Measurements from ENCODE around the gene FNIP2.
A peak's percentile ranks its signal among the peaks of the same experiment; 100 is the strongest.

FNIP2 gene

GRCh38 chr4:158809611-158810486 lies 41.0 kb downstream of the FNIP2 start:
- Histone ChIP-seq H4K20me1 (ENCODE audit: insufficient read depth, low read length, poor library complexity, severe bottlenecking) (no peaks in the 10 kb centered on the region), H3K9me2 (replicated peaks; ENCODE audit: low read depth, low read length) (no peaks in the 10 kb centered on the region), H3K27me3 (ENCODE audit: insufficient read depth, low read length, poor library complexity, severe bottlenecking) (no peaks in the 10 kb centered on the region), H3K4me2 (ENCODE audit: low read depth, low read length, poor library complexity, severe bottlenecking) (peak overlapping the region; percentile 75), H2AFZ (ENCODE audit: low read length) (no peak overlapping the region), H3K36me3 (ENCODE audit: insufficient read depth, low read length) (no peaks in the 10 kb centered on the region), H3K9me3 (ENCODE audit: insufficient read depth, low read depth, low read length) (no peaks in the 10 kb centered on the region), H3K4me3 (ENCODE audit: low read length, poor library complexity, severe bottlenecking) (peak overlapping the region; percentile 57), H3K79me2 (ENCODE audit: insufficient read depth, low read length) (peaks cover 80% of the 10 kb centered on the region), H3K4me1 (ENCODE audit: insufficient read depth, low read length, poor library complexity, severe bottlenecking) (peaks cover 84% of the 10 kb centered on the region), H3K9ac (ENCODE audit: low read depth, low read length, poor library complexity, severe bottlenecking) (peak overlapping the region; percentile 58), H3F3A (ENCODE audit: low read depth) (peaks cover 15% of the 10 kb centered on the region)
- TF ChIP-seq CTCF (conservative IDR thresholded peaks at IDR 0.05; ENCODE audit: low read length) (no peak), EZH2phosphoT487 (IDR thresholded peaks at IDR 0.05; ENCODE audit: borderline replicate concordance) (peak; percentile 89; the same call in 1 of the 2 replicates)

- H3K4me1 ChIP-seq (ENCODE audit: insufficient read depth, low read length, poor library complexity, severe bottlenecking) = peaks cover 78% of the 10 kb centered on the region
These were observed 41.8 kb downstream of the FNIP2 start for GRCh38 chr4:158810487-158811215.

GRCh38 chr4:158811216-158811540 lies 42.4 kb downstream of the FNIP2 start:
- no peaks in the 10 kb centered on the region for H3K9me3 ChIP-seq (ENCODE audit: insufficient read depth, low read depth, low read length)
- peaks cover 79% of the 10 kb centered on the region for H3K79me2 ChIP-seq (ENCODE audit: insufficient read depth, low read length)
- H3K4me3 ChIP-seq (ENCODE audit: low read length, poor library complexity, severe bottlenecking) = peak overlapping the region; percentile 57
- H3K9me2 ChIP-seq (replicated peaks; ENCODE audit: low read depth, low read length) = no peaks in the 10 kb centered on the region
- no peak overlapping the region for H2AFZ ChIP-seq (ENCODE audit: low read length)
- no peaks in the 10 kb centered on the region for H3K27me3 ChIP-seq (ENCODE audit: insufficient read depth, low read length, poor library complexity, severe bottlenecking)
- H3K4me1 ChIP-seq (ENCODE audit: insufficient read depth, low read length, poor library complexity, severe bottlenecking) = peaks cover 73% of the 10 kb centered on the region
- TF ChIP-seq CTCF (conservative IDR thresholded peaks at IDR 0.05; ENCODE audit: low read length) (no peak), EZH2phosphoT487 (IDR thresholded peaks at IDR 0.05; ENCODE audit: borderline replicate concordance) (no peak)
- peak overlapping the region; percentile 75 for H3K4me2 ChIP-seq (ENCODE audit: low read depth, low read length, poor library complexity, severe bottlenecking)
- H3K36me3 ChIP-seq (ENCODE audit: insufficient read depth, low read length) = no peaks in the 10 kb centered on the region
- peak overlapping the region; percentile 58 for H3K9ac ChIP-seq (ENCODE audit: low read depth, low read length, poor library complexity, severe bottlenecking)
- H3F3A ChIP-seq (ENCODE audit: low read depth) = peaks cover 15% of the 10 kb centered on the region
- H4K20me1 ChIP-seq (ENCODE audit: insufficient read depth, low read length, poor library complexity, severe bottlenecking) = no peaks in the 10 kb centered on the region

More at GRCh38 chr4:158810487-158811215, 41.8 kb downstream of the FNIP2 start:
- H2AFZ ChIP-seq (ENCODE audit: low read length) = no peak overlapping the region
- no peaks in the 10 kb centered on the region for H4K20me1 ChIP-seq (ENCODE audit: insufficient read depth, low read length, poor library complexity, severe bottlenecking)
- peaks cover 80% of the 10 kb centered on the region for H3K79me2 ChIP-seq (ENCODE audit: insufficient read depth, low read length)
- peak overlapping the region; percentile 75 for H3K4me2 ChIP-seq (ENCODE audit: low read depth, low read length, poor library complexity, severe bottlenecking)
- no peaks in the 10 kb centered on the region for H3K9me2 ChIP-seq (replicated peaks; ENCODE audit: low read depth, low read length)
- peak overlapping the region; percentile 57 for H3K4me3 ChIP-seq (ENCODE audit: low read length, poor library complexity, severe bottlenecking)
- TF ChIP-seq EZH2phosphoT487 (IDR thresholded peaks at IDR 0.05; ENCODE audit: borderline replicate concordance) (no peak), CTCF (conservative IDR thresholded peaks at IDR 0.05; ENCODE audit: low read length) (no peak)
- H3F3A ChIP-seq (ENCODE audit: low read depth) = peaks cover 15% of the 10 kb centered on the region
- no peaks in the 10 kb centered on the region for H3K27me3 ChIP-seq (ENCODE audit: insufficient read depth, low read length, poor library complexity, severe bottlenecking)
- H3K9ac ChIP-seq (ENCODE audit: low read depth, low read length, poor library complexity, severe bottlenecking) = peak overlapping the region; percentile 58
- H3K9me3 ChIP-seq (ENCODE audit: insufficient read depth, low read depth, low read length) = no peaks in the 10 kb centered on the region
- H3K36me3 ChIP-seq (ENCODE audit: insufficient read depth, low read length) = no peaks in the 10 kb centered on the region
